ENCODE data around the gene CDC25B.

The CDC25B gene

DNA sequence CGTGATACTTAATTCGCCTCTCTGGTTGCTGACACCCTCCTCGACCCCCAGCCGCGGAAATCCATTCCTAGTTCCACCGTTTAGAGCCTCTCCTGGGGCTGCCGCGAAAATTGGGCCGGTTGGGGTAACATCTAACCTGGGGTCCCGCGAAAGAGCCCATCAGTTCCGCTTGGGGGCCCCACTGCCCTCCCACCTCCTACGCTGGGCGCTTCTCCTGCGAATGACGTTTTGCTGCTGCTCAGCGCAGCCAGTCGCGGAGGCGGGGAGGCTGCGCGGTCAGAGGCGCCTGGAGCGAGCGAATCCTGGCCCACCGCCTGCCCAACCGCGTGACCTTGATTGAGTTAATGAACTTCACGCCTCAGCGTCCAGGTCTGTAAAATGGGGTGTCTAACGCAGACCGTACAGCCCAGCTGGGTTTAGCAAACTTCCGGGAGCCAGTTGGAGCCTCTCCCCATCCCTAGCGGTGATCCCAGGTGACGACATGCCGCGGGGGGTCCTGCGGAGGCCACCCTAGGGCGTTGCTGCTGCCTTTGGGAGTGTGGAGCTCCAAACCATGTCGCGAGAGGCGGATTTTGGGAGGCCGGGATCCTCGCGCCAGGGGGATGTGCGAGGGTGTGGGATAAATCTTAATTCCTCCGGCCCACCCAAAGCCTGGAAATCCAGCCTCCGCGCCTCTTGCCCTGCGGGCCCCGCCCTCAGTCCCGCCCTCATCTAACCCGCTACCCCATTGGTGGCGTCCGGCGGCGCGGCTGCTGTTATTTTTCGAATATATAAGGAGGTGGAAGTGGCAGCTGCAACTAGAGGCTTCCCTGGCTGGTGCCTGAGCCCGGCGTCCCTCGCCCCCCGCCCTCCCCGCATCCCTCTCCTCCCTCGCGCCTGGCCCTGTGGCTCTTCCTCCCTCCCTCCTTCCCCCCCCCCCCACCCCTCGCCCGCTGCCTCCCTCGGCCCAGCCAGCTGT lies at the start of gene CDC25B:
CDC25B (plus strand) TSS at position 800 of the 958 bp plus-strand sequence. CDS start 222 bp downstream, outside the sequence.
- peak; percentile 88 for DNase-seq (ENCODE audit: low read depth)
- TF ChIP-seq CTCF (IDR thresholded peaks at IDR 0.05; ENCODE audit: insufficient read depth, low read depth, low read length, missing control alignments): peak; percentile 34

GRCh38 chr20:3747471-3747870 lies 48.6 kb upstream of the CDC25B start:
- H3K4me3 ChIP-seq (ENCODE audit: low read length): no peak overlapping the region
- DNase-seq (ENCODE audit: low read depth): no peak
- TF ChIP-seq CTCF (IDR thresholded peaks at IDR 0.05; ENCODE audit: insufficient read depth, low read depth, low read length, missing control alignments): no peak

More for the DNA sequence above, at the start of gene CDC25B:
- peak within 1 kb of the TSS; percentile 66 for H3K4me3 ChIP-seq (ENCODE audit: low read length)

DNA sequence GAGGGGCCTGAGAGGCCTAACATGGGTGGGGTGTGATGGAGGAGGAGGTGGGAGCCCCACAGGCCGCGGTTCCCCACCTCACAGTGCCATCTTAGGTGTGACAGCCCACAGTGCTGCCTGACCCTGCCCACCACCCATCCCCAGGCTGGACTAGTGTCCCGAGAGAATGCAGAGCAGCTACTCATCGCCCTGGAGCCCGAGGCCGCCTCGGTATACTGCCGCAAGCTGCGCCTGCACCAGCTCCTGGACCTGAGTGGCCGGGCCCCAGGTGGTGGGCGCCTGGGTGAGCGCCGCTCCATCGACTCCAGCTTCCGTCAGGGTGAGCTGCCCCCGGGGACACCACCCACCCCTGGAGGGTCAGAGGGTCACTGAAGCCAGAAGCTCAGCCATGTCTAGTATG lies 48.0 kb upstream of the CDC25B start:
- no peak overlapping the region for H3K4me3 ChIP-seq (ENCODE audit: low read length)
- no peak for DNase-seq (ENCODE audit: low read depth)
- no peak for TF ChIP-seq CTCF (IDR thresholded peaks at IDR 0.05; ENCODE audit: insufficient read depth, low read depth, low read length, missing control alignments)

DNA sequence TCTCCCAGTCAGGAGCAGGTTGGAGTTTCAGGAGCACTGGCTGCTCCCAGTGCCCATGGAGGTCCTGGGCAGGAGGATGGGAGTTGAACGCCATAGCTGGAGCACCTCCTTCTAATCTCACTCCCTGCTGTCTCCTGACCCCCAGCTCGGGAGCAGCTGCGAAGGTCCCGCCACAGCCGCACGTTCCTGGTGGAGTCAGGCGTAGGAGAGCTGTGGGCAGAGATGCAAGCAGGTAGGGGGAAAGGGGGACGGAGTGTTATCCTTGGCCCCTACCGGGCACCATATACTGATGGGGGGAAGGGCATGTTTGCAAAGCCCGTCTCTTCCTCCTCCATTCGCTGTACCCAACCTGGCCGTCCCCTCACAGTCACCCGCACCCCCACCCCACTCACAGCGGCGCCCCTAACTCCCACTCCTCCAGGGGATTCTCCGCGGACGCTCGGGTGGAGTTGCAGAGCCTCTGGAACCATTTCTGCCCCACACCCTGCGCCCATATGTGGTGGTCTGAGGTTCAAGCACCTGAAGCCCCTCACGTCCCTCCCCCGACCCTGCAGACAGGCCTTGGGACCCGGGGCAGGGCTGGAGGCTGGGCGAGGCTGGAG lies 46.9 kb upstream of the CDC25B start:
- no peak for DNase-seq (ENCODE audit: low read depth)
- TF ChIP-seq CTCF (IDR thresholded peaks at IDR 0.05; ENCODE audit: insufficient read depth, low read depth, low read length, missing control alignments): no peak
- H3K4me3 ChIP-seq (ENCODE audit: low read length): no peak overlapping the region

DNA sequence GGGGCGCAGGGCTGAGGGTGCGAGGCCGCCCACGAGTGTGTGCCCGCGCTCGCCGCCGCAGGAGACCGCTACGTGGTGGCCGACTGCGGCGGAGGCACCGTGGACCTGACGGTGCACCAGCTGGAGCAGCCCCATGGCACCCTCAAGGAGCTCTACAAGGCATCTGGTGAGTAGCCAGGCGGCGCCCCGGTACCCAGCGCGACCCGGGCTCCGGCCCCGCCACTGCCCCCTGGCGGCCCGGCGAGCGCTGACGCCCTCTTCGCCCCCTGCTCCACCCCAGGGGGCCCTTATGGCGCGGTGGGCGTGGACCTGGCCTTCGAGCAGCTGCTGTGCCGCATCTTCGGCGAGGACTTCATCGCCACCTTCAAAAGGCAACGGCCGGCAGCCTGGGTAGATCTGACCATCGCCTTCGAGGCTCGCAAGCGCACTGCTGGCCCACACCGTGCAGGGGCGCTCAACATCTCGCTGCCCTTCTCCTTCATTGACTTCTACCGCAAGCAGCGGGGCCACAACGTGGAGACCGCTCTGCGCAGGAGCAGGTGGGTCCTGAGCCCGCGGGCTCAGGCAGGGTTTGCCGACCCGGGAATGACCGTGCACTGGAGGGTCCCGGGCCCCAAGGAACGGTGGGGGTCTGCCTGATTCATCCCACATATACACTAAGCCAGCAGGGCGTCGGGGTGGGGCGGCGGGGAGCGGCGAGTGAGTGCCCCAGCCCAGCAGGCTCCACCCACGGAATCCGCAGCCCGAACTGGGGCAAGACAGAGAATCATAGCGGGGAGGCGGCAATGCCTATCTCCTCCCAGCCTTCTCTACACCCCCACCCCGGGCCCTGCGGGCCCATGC lies 46.2 kb upstream of the CDC25B start:
- peak; percentile 34 for DNase-seq (ENCODE audit: low read depth)
- TF ChIP-seq CTCF (IDR thresholded peaks at IDR 0.05; ENCODE audit: insufficient read depth, low read depth, low read length, missing control alignments): peak; percentile 23
- H3K4me3 ChIP-seq (ENCODE audit: low read length): peak overlapping the region; percentile 3

GRCh38 chr20:3751305-3751674 lies 44.8 kb upstream of the CDC25B start:
- no peak for TF ChIP-seq CTCF (IDR thresholded peaks at IDR 0.05; ENCODE audit: insufficient read depth, low read depth, low read length, missing control alignments)
- no peak for DNase-seq (ENCODE audit: low read depth)
- no peak overlapping the region for H3K4me3 ChIP-seq (ENCODE audit: low read length)
